GM12878 (cell line): ENCODE results near the gene JAML.

Experiments
- ATF2 ChIP-seq: IDR thresholded peaks from 2 replicates; pipeline ENCODE4 v1.6.1; 2012; ENCODE audit warnings: low read length, inconsistent platforms
- EP300 ChIP-seq, 2 experiments: fragments of 150-350 bp in 1 of 2; IDR thresholded peaks; 2 replicates each; pipeline ENCODE4 v1.6.1; 2011 to 2012; ENCODE audit warnings: low read depth in 2 of 2, low read length in 2 of 2, borderline replicate concordance in 1 of 2, improper control_type of control experiment in 1 of 2, inconsistent platforms in 1 of 2; ENCODE audit not compliant: control insufficient read depth in 1 of 2
- MAX ChIP-seq: IDR thresholded peaks from 2 replicates; pipeline ENCODE4 v1.6.1; 2012; ENCODE audit warnings: low read depth, low read length, improper control_type of control experiment
- MTA3 ChIP-seq: IDR thresholded peaks from 2 replicates; pipeline ENCODE4 v1.6.1; 2012; ENCODE audit warnings: low read length, inconsistent platforms, borderline replicate concordance
- MXI1 ChIP-seq: fragments of 150-350 bp; IDR thresholded peaks from 2 replicates; pipeline ENCODE4 v1.6.1; 2011; ENCODE audit warnings: low read depth, mild to moderate bottlenecking, inconsistent platforms, low read length, improper control_type of control experiment
- NFIC ChIP-seq: IDR thresholded peaks from 2 replicates; pipeline ENCODE4 v1.6.1; 2012; ENCODE audit warnings: low read depth, mild to moderate bottlenecking, inconsistent platforms, low read length, moderate library complexity
- PBX3 ChIP-seq: IDR thresholded peaks from 2 replicates; pipeline ENCODE4 v1.6.1; 2011; ENCODE audit warnings: mild to moderate bottlenecking, low read depth, low read length, moderate library complexity; ENCODE audit not compliant: insufficient replicate concordance
- SUZ12 ChIP-seq: fragments of 200-600 bp; sonication (generic); IDR thresholded peaks from one replicate; pipeline ENCODE4 v1.6.1; 2018; ENCODE audit warnings: antibody characterized with exemption, mild to moderate bottlenecking; ENCODE audit not compliant: unreplicated experiment
- YY1 ChIP-seq: IDR thresholded peaks from 2 replicates; pipeline ENCODE4 v1.6.1; 2011; ENCODE audit warnings: low read depth, mild to moderate bottlenecking, low read length
- TF ChIP-seq, protein P1 (sequence below), 3 experiments: IDR thresholded peaks in 2 of 3; conservative IDR thresholded peaks in 1 of 3; 2 replicates each; pipeline ENCODE4 v1.5.1; 2011; ENCODE audit warnings: low read depth in 3 of 3, low read length in 3 of 3, mild to moderate bottlenecking in 3 of 3, control low read depth in 2 of 3, moderate library complexity in 2 of 3, inconsistent platforms in 1 of 3, mixed read lengths in 1 of 3; ENCODE audit not compliant: control insufficient read depth in 2 of 3, insufficient read depth in 1 of 3; ENCODE audit errors: extremely low read depth in 1 of 3
- TF ChIP-seq, protein P2 (sequence below): IDR thresholded peaks from 2 replicates; pipeline ENCODE4 v1.6.1; 2011; ENCODE audit warnings: low read depth, low read length, improper control_type of control experiment, borderline replicate concordance

- TF ChIP-seq ATF2 (no peak), MAX (no peak), NFIC (no peak), PBX3 (no peak), SUZ12 (no peak), MTA3 (no peak), EP300 (IDR thresholded peaks at IDR 0.05; ENCODE audit: borderline replicate concordance in 1 of 2, control insufficient read depth in 1 of 2, low read depth in 2 of 2, low read length in 2 of 2) (no peak), MXI1 (no peak), YY1 (no peak)
- TF ChIP-seq, protein P1, sequence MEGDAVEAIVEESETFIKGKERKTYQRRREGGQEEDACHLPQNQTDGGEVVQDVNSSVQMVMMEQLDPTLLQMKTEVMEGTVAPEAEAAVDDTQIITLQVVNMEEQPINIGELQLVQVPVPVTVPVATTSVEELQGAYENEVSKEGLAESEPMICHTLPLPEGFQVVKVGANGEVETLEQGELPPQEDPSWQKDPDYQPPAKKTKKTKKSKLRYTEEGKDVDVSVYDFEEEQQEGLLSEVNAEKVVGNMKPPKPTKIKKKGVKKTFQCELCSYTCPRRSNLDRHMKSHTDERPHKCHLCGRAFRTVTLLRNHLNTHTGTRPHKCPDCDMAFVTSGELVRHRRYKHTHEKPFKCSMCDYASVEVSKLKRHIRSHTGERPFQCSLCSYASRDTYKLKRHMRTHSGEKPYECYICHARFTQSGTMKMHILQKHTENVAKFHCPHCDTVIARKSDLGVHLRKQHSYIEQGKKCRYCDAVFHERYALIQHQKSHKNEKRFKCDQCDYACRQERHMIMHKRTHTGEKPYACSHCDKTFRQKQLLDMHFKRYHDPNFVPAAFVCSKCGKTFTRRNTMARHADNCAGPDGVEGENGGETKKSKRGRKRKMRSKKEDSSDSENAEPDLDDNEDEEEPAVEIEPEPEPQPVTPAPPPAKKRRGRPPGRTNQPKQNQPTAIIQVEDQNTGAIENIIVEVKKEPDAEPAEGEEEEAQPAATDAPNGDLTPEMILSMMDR (IDR thresholded peaks at IDR 0.05 in 2 of 3, conservative IDR thresholded peaks at IDR 0.05 in 1 of 3; ENCODE audit: control insufficient read depth in 2 of 3, extremely low read depth in 1 of 3, insufficient read depth in 1 of 3, low read depth in 3 of 3, low read length in 3 of 3), result no peak
- TF ChIP-seq, protein P2, sequence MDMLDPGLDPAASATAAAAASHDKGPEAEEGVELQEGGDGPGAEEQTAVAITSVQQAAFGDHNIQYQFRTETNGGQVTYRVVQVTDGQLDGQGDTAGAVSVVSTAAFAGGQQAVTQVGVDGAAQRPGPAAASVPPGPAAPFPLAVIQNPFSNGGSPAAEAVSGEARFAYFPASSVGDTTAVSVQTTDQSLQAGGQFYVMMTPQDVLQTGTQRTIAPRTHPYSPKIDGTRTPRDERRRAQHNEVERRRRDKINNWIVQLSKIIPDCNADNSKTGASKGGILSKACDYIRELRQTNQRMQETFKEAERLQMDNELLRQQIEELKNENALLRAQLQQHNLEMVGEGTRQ, result no peak
These were observed 7.8 kb upstream of the JAML start for GRCh38 chr11:118232659-118233058.
